ENCODE measurements around the gene PRR36. TPM values are rescaled to one million over a fixed set of nuclear protein-coding genes. Genes with fewer than 3 reads are reported as not detected.

PRR36 gene
- total and polyA plus RNA-seq, 10 of the 15 experiments (the other 5 are each of a cell fraction or from before 2014, with no cell fraction given), result 0.04 TPM; not detected in 9

DNA sequence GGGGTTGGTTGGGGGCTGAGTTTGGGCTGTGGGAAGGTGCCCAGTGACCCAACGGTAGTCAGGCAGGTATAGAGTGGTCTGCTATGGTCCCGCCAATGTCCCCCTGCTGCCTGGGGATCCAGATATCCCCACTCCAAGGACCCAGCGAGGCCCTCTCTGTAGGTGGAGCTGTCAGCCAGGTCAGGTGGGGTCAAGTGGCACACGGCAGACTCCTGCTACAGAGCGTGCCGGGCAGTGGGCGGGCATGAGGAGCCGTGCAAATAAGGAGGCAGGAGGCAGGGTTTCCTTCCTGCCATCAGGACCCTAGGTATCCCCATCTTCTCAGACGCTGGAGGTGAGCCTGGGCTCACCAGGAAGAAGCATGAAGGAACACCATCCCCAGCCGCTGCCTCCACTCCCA, 29.2 kb downstream of the PRR36 start:
- ChIA-PET POLR2A (no interaction called here), SMC1A (ENCODE audit: uncharacterized antibody, unreplicated experiment) (interaction anchor here (0.6 kb wide), 1 partner anchor 120 kb away, joined by 3 read pairs; no protein-coding TSS in a partner anchor), RAD21 (ENCODE audit: unreplicated experiment) (no interaction called here), CTCF (no interaction called here)
- Histone ChIP-seq H3K4me2 (ENCODE audit: control insufficient read depth, insufficient read depth) (no peak overlapping the region), H3K79me2 (ENCODE audit: control insufficient read depth, insufficient read depth, low read length) (no peaks in the 10 kb centered on the region), H3K9me3 (replicated peaks; ENCODE audit: control insufficient read depth, insufficient read depth, low read length) (no peaks in the 10 kb centered on the region; the same call in 2 of the 3 replicates), H3K9ac (ENCODE audit: control insufficient read depth, insufficient read depth, low read length) (no peak overlapping the region), H3K4me3 (no peak overlapping the region), H3K36me3 (ENCODE audit: control insufficient read depth in 2 of 2, insufficient read depth in 2 of 2, low read length in 1 of 2) (no peaks in the 10 kb centered on the region), H2AFZ (ENCODE audit: control insufficient read depth, low read depth, low read length) (no peak overlapping the region), H3K27ac (ENCODE audit: control insufficient read depth, insufficient read depth) (no peak overlapping the region), H3K27me3 (replicated peaks in 1 of 2; ENCODE audit: control insufficient read depth in 2 of 2, insufficient read depth in 2 of 2, low read length in 1 of 2) (no peaks in the 10 kb centered on the region), H4K20me1 (ENCODE audit: control insufficient read depth, insufficient read depth) (no peaks in the 10 kb centered on the region), H3K4me1 (ENCODE audit: control insufficient read depth, insufficient read depth, low read length) (peaks cover 3% of the 10 kb centered on the region; the same call in 1 of the 2 replicates)
- intact Hi-C loops (cut with micrococcal nuclease; ENCODE audit: unreplicated experiment), result no loop called here
- no TSS peak for BruUV-seq (replicated peaks)
- no peak for FAIRE-seq
- in situ Hi-C loops (cut with MboI), result no loop called here
- TF ChIP-seq EP300 (IDR thresholded peaks at IDR 0.05; ENCODE audit: borderline replicate concordance in 1 of 2, control insufficient read depth in 1 of 2, low read depth in 2 of 2, low read length in 2 of 2) (no peak), ZNF217 (IDR thresholded peaks at IDR 0.05) (no peak), IKZF2 (IDR thresholded peaks at IDR 0.05) (no peak), ETV6 (conservative IDR thresholded peaks at IDR 0.05 in 1 of 2, IDR thresholded peaks at IDR 0.05 in 1 of 2; ENCODE audit: borderline replicate concordance in 1 of 2, low read depth in 1 of 2) (no peak), NFIC (IDR thresholded peaks at IDR 0.05; ENCODE audit: low read depth, low read length) (no peak)
- TF ChIP-seq, protein P1, sequence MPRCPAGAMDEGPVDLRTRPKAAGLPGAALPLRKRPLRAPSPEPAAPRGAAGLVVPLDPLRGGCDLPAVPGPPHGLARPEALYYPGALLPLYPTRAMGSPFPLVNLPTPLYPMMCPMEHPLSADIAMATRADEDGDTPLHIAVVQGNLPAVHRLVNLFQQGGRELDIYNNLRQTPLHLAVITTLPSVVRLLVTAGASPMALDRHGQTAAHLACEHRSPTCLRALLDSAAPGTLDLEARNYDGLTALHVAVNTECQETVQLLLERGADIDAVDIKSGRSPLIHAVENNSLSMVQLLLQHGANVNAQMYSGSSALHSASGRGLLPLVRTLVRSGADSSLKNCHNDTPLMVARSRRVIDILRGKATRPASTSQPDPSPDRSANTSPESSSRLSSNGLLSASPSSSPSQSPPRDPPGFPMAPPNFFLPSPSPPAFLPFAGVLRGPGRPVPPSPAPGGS (IDR thresholded peaks at IDR 0.05; ENCODE audit: borderline replicate concordance, insufficient read depth, low read depth, low read length, poor library complexity, severe bottlenecking), result no peak
- TF ChIP-seq, protein P2, sequence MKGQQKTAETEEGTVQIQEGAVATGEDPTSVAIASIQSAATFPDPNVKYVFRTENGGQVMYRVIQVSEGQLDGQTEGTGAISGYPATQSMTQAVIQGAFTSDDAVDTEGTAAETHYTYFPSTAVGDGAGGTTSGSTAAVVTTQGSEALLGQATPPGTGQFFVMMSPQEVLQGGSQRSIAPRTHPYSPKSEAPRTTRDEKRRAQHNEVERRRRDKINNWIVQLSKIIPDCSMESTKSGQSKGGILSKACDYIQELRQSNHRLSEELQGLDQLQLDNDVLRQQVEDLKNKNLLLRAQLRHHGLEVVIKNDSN (IDR thresholded peaks at IDR 0.05; ENCODE audit: borderline replicate concordance, extremely low read length, insufficient read depth, low read depth, low read length), result no peak
- TF ChIP-seq, protein P3, sequence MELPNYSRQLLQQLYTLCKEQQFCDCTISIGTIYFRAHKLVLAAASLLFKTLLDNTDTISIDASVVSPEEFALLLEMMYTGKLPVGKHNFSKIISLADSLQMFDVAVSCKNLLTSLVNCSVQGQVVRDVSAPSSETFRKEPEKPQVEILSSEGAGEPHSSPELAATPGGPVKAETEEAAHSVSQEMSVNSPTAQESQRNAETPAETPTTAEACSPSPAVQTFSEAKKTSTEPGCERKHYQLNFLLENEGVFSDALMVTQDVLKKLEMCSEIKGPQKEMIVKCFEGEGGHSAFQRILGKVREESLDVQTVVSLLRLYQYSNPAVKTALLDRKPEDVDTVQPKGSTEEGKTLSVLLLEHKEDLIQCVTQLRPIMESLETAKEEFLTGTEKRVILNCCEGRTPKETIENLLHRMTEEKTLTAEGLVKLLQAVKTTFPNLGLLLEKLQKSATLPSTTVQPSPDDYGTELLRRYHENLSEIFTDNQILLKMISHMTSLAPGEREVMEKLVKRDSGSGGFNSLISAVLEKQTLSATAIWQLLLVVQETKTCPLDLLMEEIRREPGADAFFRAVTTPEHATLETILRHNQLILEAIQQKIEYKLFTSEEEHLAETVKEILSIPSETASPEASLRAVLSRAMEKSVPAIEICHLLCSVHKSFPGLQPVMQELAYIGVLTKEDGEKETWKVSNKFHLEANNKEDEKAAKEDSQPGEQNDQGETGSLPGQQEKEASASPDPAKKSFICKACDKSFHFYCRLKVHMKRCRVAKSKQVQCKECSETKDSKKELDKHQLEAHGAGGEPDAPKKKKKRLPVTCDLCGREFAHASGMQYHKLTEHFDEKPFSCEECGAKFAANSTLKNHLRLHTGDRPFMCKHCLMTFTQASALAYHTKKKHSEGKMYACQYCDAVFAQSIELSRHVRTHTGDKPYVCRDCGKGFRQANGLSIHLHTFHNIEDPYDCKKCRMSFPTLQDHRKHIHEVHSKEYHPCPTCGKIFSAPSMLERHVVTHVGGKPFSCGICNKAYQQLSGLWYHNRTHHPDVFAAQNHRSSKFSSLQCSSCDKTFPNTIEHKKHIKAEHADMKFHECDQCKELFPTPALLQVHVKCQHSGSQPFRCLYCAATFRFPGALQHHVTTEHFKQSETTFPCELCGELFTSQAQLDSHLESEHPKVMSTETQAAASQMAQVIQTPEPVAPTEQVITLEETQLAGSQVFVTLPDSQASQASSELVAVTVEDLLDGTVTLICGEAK (IDR thresholded peaks at IDR 0.05; ENCODE audit: borderline replicate concordance), result no peak
- no peak for ATAC-seq
- DNase-seq (ENCODE audit: low read depth, low spot score), result no peak
- WGBS (ENCODE audit: insufficient coverage, insufficient replicate concordance, low lambda C conversion rate, missing lambda C conversion rate), result 74% methylated on average over 10 of the region's 10 CpGs
